ENCODE data around the gene ARHGEF7.
A peak's percentile ranks its signal among the peaks of the same experiment; 100 is the strongest.

The ARHGEF7 gene

DNA sequence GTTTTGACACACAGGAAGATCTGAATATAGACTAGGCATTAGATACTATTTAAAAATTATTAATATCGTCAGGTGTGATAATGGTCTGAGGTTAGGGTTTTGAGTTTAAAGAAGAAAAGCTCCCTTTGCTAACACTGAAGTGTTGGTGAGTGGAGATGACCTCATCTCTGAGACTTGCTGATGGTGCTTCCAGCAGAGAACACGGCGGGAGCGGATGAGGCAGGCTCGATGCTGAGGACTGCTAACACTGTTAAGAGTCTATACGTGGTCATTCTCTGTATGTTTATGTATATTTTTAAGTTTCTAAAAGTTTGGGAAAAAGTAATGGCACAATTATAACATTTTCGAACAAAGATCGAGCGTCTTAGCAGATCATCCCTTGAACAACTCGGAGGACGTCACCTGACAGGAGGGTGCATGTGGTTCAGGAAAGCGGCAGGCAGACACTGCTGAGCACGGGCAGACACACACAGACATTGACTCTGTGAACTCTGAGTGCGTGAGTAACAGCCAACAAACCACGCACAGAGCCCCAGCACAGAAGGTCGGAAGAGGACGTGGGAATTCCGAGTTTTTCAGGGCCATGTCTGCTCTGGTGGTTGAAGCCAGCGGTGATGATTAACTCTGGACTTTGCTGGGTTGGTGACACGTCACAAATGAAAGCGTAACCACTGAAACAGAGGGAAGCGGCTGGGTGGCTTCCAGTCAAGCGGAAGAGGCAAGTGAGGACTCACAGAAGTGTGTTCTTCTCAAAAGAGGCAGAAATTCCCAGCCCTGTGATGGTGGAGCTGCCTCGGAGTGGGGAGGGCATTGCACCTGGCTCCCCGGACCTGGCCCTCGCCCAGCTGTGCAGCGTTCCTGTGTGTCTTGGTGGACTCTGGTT is 113.4 kb downstream of the ARHGEF7 start:
- DNase-seq = no peak

DNA sequence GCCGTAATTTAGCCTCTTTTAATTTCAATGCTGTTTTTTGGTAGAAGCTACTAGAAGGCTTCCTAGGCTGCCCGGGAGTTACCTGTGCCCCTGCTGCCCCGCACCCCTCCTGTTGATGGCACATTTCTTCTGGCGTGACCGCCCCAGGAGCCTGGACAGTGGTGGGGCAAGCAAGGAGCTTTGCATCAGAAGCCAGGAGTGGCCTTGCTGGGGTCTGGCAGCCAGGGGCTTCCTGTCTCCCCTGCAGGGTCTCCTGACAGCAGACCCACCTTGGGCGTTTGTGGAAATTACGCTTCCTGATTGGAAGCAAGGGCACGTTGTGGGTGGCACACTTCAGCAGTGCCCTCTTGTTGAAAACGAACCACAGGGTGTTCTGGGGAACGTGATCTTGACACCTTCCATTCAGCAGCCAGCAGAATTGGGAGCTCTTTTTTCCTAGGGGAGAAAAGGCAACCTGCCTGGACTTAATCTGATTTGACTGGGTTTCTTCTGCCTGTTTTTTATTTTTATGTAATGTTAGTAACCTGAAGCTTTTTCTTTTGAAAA is 115.3 kb downstream of the ARHGEF7 start:
- DNase-seq = no peak

DNA sequence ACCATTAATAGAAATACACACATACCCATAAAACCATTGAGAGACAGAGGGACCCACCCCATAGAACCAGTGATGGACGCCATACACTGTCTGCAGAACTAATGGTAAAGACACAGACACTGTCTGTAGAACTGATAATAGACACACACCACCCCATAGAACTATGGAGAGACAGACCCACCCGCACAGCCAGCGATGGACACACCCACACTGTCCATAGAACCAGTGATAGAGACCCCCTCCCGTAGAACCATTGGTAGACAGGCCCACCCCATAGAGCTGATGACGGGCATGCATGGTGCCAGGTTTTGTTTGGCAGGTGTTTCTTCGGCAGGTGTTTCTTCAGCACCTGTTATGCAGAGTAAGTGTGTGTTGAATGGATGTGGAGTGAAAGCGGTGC is 117.1 kb downstream of the ARHGEF7 start:
- DNase-seq = peak; percentile 95

DNA sequence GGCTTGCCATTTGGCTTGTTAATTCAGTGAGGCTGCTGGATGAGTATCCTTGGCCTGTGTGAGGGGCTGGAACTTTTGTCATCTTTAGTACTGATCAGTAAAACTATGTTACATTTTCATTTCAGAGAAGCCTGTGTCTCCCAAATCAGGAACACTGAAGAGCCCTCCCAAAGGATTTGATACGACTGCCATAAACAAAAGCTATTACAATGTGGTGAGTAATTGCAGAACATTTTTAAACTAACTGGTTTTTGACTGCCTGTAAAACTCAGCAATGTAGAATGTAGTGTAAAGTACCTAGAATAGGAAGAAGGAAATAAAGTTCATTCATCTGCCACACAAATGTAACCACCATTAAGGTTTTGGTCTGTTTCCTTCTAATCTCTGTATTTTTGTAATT is 118.0 kb downstream of the ARHGEF7 start:
- DNase-seq = peak; percentile 58

DNA sequence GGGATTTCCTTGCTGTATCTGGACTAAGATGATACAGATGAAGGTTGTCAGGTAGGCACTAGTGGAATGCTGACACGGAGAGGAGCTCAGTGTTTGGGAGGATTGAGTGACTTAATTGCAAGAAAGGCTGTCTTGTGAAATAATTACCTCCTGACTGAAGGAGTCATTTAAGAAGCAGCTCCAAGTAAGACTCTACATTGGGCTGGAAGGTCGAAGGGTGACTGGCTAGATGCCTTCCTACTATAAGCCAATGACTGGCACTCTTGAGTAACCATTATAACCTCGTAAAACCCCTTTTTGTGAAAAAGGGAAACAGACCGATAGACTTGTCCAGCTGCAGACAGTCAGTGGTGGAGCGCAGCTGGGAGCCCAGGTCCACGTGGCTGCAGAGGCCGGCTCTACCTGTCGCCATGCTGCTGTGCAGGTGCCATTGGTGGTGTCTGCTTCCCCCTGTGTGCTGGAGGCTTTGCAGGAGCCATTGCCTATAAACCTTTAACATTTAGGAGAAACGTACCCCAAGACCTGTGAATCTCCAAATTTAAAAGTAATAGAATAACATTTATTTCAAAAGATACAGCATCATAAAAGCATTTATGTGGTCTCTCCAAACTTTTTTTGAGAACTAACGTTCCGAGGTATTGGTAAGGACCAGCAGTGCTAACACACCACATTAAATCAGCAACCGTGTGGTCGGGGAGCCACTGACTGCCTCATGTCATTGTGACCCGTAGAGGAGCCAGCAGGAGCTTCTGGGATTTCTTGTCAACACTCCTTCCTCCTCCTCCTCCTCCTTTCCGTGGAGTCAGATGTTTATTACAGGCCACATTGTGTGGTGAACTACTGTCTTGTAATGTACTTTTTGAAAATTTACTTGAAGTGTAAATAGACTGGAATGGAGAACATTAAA is 124.9 kb downstream of the ARHGEF7 start:
- no peak for DNase-seq

DNA sequence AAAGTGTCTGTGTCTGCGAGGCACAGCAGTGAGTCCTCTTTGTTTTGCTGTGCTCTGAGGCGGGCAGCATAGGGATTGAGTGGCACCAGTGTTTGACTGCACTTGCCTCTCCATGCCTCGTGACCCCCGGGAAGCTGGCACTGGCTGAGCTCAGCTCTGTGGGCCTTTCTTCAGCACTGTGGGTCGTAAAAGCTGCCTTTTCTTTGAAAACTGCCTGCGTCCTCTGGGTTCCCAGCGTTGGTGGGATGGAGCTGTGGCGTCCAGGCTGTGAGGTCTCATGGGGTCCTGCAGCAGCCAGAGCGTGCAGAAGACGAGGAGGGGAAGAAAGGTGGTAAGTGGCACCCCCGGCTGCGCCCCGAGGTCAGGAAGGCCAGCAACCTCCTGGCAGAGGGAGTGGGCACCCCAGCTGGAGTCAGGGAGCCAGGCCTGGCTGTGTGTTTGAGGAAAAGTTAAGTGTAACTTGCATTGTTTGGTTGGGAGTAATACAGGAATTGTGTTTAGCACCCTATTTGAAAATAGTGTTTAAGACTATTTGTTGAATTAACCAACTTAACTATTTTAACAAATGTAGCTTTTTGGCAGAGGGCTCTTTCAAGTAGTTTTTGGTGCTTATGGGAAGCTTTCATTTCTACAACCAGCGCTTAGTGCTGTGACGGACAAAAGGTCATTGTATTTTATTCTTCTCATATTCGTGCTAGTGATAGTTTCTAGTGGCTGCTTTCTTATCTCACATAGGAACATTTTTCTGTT is 126.1 kb downstream of the ARHGEF7 start:
- peak; percentile 47 for DNase-seq

DNA sequence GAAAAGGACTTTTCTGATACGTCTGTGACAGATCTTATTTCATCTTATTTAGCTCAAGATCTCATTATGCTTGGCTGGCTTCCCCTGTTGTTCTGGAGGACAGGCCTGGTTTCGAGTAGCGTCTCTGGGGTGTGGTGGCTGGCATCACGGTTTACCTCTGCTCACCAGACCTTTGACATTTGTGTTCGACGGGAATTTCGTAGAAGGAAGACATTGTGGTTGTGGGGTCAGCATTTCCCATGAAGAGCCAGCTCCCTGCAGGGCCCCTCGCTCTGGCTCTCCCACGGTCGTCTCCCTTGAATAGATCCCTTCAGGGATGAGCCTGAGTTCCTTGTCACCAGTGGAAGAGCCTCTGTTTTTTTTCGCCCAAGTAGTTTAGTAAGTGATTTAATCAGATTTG is 126.8 kb downstream of the ARHGEF7 start:
- DNase-seq = no peak

DNA sequence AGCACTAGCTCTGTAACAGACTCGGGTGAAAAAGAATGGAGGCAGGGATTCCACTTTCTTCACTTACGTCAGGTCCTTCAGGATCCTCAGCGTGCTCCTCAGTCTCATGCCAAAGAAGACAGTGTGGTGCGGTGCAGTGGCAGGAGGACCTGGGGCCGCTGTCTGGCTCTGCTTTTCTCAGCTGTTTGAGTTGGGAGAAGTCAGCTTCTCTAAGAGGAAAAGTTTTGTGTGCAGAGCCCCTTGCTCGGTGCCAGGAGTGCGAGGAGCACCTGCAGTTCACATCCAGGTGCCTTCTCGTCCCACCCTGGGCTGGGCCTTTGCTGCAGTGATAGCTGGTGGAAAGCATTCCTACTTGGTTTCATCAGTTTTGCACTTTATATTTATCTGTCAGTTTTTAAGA is 127.5 kb downstream of the ARHGEF7 start:
- no peak for DNase-seq

DNA sequence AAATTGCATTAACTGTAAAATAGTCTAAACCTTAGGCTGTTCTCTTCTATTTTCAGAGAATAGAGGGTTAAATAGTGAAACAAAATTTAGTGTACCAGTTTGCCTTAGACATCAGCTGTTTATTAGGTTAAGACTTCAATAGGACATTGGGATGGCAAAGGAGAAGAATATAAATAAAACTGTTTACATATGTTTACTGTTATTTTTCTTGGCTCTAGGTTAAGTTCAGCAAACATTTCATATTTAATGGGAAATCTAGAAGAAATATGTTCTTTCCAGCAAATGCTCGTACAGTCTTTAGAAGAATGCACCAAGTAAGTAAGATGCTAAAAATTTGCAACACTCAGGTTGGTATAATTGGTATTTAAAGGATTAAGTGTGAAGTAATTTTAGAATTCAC is 128.9 kb downstream of the ARHGEF7 start:
- DNase-seq = no peak

DNA sequence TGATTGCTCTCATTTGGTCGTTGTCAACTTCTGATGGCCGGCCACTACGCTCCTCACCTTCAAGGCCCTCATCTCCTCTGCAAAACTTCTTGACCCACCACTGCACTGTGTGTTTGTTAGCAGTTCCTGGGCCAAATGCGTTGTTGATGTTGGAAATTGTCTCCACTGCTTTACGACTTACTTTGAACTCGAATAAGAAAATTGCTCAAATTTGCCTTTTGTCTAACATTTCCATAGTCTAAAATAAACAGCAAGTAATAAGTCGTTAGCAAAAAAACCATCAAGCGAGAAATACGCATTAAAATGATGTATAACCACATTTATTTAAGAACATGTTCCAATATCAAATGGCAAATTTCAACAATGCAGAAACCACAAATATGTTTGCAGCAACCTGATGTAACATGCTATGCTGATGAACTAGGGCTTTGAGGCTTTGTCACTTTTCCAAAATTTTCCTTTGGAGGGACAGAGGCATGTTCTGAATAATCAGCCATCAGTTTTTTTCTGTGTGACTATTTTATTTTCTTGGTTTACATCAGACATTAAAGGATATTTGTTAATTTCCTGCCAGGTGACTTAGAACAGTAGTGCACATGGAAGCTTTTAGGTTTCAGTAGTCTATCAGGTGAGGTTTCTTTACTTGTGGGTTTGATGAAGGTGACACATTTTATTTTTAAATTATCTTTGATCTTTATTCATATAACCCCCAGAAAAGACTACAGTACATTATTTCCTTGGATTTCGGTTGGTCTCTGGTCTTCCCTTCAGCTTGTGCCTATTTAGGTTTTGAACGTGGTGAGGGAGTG is 130.7 kb downstream of the ARHGEF7 start:
- no peak for DNase-seq

DNA sequence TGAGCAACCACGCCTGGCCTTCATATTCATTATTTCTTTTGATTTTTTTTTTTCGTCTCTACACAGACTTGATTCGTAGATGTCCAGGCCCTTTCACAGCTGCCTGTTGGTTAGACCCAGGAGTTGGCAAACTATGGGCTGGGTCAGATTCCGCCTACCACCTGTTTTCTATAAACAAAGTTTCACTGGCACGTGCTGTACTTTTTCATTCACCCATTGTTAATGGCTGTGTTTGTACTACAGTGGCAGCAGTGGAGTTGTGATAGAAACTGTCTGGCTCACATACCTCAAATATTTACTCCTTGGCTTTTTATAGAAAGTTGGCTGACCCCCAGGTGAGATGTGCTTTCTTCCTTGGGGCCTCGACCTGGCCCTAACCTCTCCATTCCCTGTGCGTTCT is 132.4 kb downstream of the ARHGEF7 start:
- DNase-seq = no peak

DNA sequence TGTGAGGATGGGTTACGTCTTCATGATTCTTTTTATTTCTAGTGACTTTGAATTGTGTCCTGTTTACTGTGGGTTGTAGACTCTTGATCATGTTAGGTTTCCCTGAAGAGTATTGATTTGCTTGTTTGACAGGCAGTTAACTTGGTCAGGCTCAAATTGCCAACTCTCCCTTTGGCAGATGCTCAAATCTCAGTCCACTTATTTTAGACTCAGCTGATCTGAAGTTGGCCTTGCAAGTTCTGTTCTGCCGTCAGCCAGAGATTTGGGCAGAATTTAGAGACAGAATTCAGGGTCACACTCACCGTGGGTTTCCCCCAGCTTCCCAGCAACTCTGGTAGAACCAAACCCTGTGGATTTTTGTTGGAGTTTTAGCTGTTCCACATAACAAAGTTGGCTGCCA is 133.7 kb downstream of the ARHGEF7 start:
- no peak for DNase-seq

DNA sequence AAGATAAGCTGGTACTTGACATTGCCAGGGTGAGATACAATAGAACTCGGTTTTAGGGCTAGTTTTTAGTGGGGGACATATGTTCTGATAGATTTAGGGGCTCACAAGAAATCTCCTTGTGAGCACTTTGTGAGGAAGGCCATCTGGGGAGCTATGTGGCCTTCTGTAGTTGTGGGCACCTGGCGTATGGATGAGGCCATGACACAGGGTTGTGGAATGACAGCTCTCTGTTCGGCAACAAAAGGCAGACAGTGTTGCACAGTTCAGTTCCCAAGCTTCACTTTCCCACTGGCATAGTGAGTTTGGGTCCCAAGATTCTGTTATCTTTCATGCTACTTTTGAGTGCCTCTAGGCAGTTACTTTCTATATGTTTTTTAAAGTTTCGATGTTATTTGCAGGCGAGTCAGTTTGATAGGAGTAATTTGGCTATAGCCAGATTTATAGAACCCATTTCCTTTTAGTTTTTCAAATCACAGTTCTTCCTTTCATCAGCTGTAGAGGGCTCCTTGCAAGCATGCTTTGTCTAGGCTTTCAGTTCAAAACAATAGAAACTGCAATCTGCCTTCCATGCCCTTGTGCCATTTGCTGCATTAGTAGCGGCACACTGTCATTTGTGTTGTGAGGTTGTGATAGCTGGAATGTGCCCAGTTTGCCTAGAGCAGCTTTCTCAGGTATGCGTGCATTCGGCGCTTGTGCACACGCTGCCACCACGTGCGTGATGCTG is 134.7 kb downstream of the ARHGEF7 start:
- no peak for DNase-seq

DNA sequence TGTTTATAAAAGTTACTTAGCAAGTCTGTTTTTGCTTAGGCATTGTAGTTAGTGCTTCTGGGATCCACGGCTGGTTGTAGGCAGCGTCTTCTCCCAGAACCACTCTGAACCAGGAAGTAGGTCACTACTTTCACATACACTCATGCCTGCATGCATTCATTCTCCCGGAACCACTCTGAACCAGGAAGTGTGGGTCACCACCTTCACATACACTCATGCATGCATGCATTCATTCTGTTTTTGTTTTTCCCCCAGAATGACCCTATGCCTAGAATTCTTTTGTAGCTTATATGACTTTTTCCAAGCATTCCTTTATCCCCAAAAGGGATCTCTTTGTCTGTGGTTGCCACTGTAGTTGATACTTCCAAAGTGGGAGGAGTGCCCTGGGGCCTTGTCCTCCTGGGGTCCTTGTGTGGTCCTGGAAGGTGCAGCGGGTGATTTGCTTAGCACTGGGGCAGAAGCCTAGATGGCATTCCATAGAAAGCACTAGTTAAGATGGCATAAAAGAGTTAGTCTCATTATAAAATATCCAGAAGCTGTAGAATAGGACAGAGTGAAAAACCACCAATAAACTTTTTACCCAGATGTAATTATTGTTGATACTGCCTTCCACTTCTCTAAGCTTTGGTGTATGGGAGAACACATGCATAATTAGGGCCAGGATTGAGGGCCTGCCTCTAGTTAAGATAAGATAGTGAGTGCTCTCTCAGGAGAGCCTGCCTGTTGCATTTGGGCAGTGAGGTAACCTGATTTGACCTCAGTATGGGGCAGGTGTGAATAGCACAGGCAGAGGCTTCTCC is 136.7 kb downstream of the ARHGEF7 start:
- DNase-seq = no peak

DNA sequence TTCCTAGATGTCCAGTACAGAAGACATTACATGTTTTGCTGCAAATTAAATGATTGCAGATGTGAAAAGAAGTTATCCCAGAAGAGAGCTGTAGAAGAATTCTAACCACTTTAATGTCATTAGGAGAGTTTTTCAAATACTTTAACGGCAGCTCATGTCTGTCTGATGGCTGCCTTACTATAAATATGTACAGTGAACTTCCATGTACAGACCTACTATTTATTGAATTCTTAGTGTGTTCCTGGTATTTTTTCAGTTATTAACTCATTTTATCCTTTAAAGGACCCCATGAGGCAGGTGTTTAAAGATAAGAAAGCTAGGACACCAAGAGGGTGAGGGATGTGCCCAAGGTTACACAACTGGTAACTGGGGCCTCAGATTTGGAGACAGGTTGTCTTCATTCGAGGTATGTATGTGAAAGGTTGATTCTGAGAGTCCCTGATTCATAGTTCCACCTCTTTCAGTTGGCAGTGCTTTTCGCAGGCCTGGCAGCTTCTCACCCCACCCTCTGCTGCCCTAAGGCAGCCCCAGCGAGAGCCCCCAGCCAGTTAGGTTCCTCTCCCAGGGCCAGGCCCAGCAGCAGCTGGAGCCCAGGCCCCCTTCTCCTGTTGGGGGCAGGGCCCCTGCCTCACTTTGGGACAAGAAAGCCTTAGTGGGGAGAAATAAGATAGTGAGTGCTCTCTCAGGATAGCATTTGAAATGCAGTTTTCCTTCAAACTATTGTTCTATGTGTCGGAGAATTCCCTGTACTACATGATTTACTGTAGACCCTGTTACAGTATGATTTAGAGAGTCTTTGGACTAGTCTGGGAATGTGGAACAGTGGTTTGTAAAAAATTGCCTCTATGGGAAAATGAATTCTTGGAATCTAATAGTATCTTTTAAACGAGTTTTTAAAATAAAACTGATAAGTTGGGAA is 137.6 kb downstream of the ARHGEF7 start:
- no peak for DNase-seq

DNA sequence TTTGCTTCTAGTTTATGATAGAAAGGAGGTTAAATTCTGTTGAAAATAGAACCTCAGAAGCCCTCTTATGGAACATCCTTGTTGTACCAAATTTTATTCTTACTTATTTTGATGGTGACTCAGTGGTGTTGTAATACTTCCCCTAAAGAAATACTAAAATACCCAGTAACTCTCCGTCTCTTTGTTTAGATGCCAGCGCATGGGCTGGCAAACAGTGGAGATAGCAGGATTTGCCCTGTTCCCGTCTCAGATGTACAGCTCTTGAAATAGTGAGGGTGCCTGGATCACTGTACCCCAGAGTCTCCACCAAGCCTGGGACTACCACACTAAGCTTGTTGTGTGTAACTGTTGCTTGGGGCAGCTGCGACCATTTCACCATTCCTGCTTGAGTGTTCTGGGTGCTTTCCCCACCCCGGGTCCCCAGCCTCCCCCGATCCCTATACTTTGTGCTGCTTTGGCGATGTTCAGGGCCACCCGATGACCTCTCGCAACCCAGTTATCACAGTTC is 138.3 kb downstream of the ARHGEF7 start:
- no peak for DNase-seq

DNA sequence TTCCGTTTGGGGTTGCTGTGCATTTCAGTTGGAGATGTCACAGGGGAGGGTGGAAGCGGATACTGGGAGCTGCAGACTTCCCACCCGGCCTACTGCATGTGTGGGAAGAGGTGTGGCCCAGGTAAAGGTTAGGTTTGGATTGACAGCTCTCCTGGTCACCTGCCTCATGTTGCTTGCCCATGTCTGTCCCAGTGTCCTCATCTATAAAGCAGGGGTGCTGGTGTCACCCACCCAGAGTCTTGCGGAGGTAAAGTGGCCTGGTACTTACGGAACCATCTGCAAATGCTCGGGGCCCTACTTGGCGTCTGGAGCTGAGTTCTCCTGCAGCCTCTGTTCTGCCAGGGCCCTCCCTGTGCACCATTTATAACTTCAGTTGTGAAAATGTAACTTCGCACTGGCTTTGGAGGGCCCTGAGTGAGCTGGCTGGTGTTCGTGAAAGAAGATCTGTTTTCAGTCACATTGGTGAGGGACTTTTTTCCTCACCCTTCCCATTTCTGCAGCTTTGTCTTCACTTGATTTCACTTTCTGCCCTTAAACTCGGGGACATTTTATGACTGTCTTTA is 140.2 kb downstream of the ARHGEF7 start:
- no peak for DNase-seq

DNA sequence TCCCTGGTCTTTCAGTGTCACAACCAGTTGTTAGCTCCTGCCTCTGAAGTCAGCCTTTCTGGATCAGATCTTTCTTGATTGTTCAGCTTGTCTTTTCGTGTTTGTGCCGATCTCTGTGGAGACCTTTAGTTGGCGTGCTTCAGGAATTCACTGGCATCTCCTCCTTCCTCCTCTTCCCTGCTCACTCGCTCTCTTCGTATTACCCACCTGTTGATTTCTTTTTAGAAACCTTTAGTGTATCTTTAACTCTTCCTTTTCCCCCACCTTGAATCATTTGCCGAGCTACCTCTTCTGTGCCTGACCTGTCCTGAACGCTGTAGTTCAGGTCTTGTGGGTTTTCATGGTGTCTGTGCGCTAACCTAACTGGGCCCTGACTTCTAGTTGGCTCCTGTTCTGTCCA is 141.3 kb downstream of the ARHGEF7 start:
- no peak for DNase-seq

DNA sequence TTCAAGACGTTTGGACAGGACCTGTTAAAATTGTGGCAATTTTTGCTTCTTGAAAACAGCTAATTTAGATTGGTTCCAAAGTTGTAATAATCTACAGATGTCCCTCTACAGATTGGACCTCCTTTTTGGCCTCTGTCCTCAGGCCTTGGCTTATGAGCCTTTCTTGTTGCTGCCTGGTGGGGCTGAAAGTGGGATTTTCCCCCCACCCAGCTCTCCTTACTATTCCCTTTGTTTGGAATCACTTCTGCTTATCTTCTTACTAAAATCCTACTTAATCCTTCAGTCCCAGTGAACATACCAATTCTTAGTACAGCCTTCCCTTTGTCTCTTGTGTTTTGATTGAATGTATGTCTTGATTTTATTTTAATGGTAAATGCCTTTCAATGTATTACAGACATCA is 141.8 kb downstream of the ARHGEF7 start:
- no peak for DNase-seq
